Stimulated activated CD4-positive, alpha-beta T cell treated with anti-CD3 and anti-CD28 coated beads, Interleukin-4, amount 100 ng/mL, for 1 hour (primary cell): ENCODE data around the gene PPP4C.

Source experiments
- DNase-seq: peaks from one replicate; pipeline ENCODE4 v3.0.0-alpha.2; 2020

PPP4C gene

DNA sequence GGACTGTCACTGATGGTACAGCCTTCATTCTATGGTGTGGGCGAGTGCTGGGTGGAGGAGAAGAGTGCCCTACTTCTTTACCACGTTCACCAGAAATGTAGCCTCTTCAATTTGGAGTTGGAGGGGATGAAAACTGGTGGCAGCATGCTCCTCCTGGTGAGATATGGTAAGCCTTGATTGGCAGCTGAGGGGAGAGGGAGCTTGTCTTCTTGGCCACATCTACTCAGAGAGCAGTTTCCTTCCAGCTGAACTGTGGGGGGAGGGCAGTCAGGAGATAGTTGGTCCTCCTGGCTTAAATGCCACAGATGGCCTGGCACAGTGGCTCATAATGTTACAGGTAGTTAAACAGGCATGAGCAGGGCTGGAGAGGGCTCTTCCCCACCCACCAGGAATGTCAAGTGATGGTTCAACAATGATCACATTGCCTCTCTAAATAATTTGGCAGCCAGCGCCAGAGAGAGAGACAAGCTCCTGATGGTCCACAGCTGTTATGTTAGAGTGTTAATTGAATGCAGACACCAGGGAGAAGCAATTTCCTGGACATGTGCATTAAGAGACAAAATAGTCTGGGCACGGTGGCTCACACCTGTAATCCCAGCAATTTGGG is 56.2 kb downstream of the PPP4C start:
- DNase-seq: no peak

- DNase-seq: no peak
Measured at GRCh38 chr16:30132591-30132990, 56.8 kb downstream of the PPP4C start.
